NCI-H2171 (cell line): ENCODE results near the gene IMPA2.
"Not testable (repeated sequence)": the region's sequence is repeated elsewhere in the genome, so short reads cannot be mapped to it uniquely, and the experiment has no call there.

Experiments
- DNase-seq: peaks from one replicate; lab custom pipeline; 2025; lab: John Stamatoyannopoulos, UW

IMPA2 gene

GRCh38 chr18:12049978-12050811 is 68.9 kb downstream of the IMPA2 start:
- DNase-seq, result no peak

GRCh38 chr18:12052866-12053265 is 71.6 kb downstream of the IMPA2 start:
- DNase-seq, result no peak

GRCh38 chr18:12053289-12053688 is 72.0 kb downstream of the IMPA2 start:
- DNase-seq, result no peak

- DNase-seq, result no peak
Measured at GRCh38 chr18:12056034-12056883, 75.0 kb downstream of the IMPA2 start.

GRCh38 chr18:12056884-12057402 is 75.6 kb downstream of the IMPA2 start:
- no peak for DNase-seq

- no peak for DNase-seq
Measured at GRCh38 chr18:12057419-12058039, 76.2 kb downstream of the IMPA2 start.

- DNase-seq, result no peak
Measured at GRCh38 chr18:12059334-12060181, 78.3 kb downstream of the IMPA2 start.

- no peak for DNase-seq
Measured at GRCh38 chr18:12060182-12060870, 79.0 kb downstream of the IMPA2 start.

- no peak for DNase-seq
Measured at GRCh38 chr18:12061685-12062084, 80.4 kb downstream of the IMPA2 start.

- no peak for DNase-seq
Measured at GRCh38 chr18:12062974-12063373, 81.7 kb downstream of the IMPA2 start.

GRCh38 chr18:12064086-12064763 is 82.9 kb downstream of the IMPA2 start:
- DNase-seq, result no peak

GRCh38 chr18:12065397-12065796 is 84.1 kb downstream of the IMPA2 start:
- no peak for DNase-seq

- no peak for DNase-seq
Measured at GRCh38 chr18:12066910-12067511, 85.7 kb downstream of the IMPA2 start.

- DNase-seq, result no peak
Measured at GRCh38 chr18:12067671-12068070, 86.4 kb downstream of the IMPA2 start.

GRCh38 chr18:12068316-12068949 is 87.1 kb downstream of the IMPA2 start:
- not testable (repeated sequence) for DNase-seq

- DNase-seq, result no peak
Measured at GRCh38 chr18:12068950-12069320, 87.6 kb downstream of the IMPA2 start.

GRCh38 chr18:12071066-12071465 is 89.8 kb downstream of the IMPA2 start:
- not testable (repeated sequence) for DNase-seq

GRCh38 chr18:12072996-12073395 is 91.7 kb downstream of the IMPA2 start:
- DNase-seq, result no peak

GRCh38 chr18:12074736-12075135 is 93.4 kb downstream of the IMPA2 start:
- DNase-seq, result no peak
